Endothelial cell of umbilical vein (primary cell): ENCODE results near the gene SCN1B. TPM values are rescaled to one million over a fixed set of nuclear protein-coding genes. Genes with fewer than 3 reads are reported as not detected.

Source experiments
- BruUV-seq: library from RNA; stranded (reverse); fragments of 400-500 nt; replicated peaks from 2 replicates; lab custom pipeline; 2021; lab: Mats Ljungman, UMichigan
- CTCF ChIA-PET: fragments of 300-600, 350-600 bp; sonication (Branson Sonifier 250); formaldehyde crosslinking; loops from one replicate; lab custom pipeline; 2021; ENCODE audit warnings: antibody characterized with exemption, inconsistent platforms; lab: Charles Lee
- POLR2A ChIA-PET: fragments of 300-600, 350-600 bp; sonication (Branson Sonifier 250); formaldehyde crosslinking; loops from one replicate; lab custom pipeline; 2021; ENCODE audit warnings: antibody characterized with exemption, inconsistent platforms; lab: Charles Lee
- DNase-seq: peaks from one replicate; pipeline ENCODE4 v3.0.0-alpha.2; 2011; ENCODE audit warnings: low read depth, low spot score
- FAIRE-seq: peaks from 2 replicates; lab custom pipeline; 2011; peaks lifted over from hg19 to GRCh38; lab: Jason Lieb, UNC
- H2AFZ ChIP-seq: 2 replicates; pipeline ENCODE4 v1.6.0; 2012; ENCODE audit warnings: low read depth, low read length, control low read depth, inconsistent platforms
- H3K27ac ChIP-seq: 2 replicates; pipeline ENCODE4 v1.5.1; 2011; ENCODE audit warnings: low read depth, mild to moderate bottlenecking, control low read depth, low read length, moderate library complexity; ENCODE audit not compliant: insufficient read depth
- H3K27me3 ChIP-seq, 2 experiments: 2 replicates each; pipeline versions ENCODE4 v1.6.0 to v1.6.1; 2011; ENCODE audit warnings: low read length in 2 of 2, mixed read lengths in 1 of 2; ENCODE audit not compliant: control insufficient read depth in 2 of 2, insufficient read depth in 2 of 2
- H3K36me3 ChIP-seq, 2 experiments: 2 replicates in 1 of 2; 3 replicates in 1 of 2; pipeline ENCODE4 v1.5.1; 2011; ENCODE audit warnings: low read length in 2 of 2, mild to moderate bottlenecking in 1 of 2, moderate library complexity in 1 of 2; ENCODE audit not compliant: control insufficient read depth in 2 of 2, insufficient read depth in 2 of 2; ENCODE audit errors: extremely low read depth in 1 of 2
- H3K4me1 ChIP-seq: 3 replicates; pipeline ENCODE4 v1.5.1; 2011; ENCODE audit warnings: mild to moderate bottlenecking, low read length; ENCODE audit not compliant: control insufficient read depth, insufficient read depth; ENCODE audit errors: extremely low read depth
- H3K4me2 ChIP-seq: 2 replicates; pipeline ENCODE4 v1.6.1; 2011; ENCODE audit warnings: low read length, control low read depth, mixed read lengths; ENCODE audit not compliant: insufficient read depth
- H3K4me3 ChIP-seq, 3 experiments: fragments of 200-600 bp in 1 of 3; sonication (generic), shearing (Covaris generic) in 1 of 3; replicated peaks in 1 of 3; 2 replicates each; pipeline ENCODE4 v1.5.1; 2011 to 2016; ENCODE audit warnings: control low read depth in 3 of 3, low read length in 3 of 3, mild to moderate bottlenecking in 2 of 3, inconsistent platforms in 1 of 3, low read depth in 1 of 3, moderate library complexity in 1 of 3; ENCODE audit not compliant: insufficient read depth in 1 of 3
- H3K79me2 ChIP-seq: 2 replicates; pipeline ENCODE4 v1.6.0; 2012; ENCODE audit warnings: low read length, inconsistent platforms; ENCODE audit not compliant: control insufficient read depth, insufficient read depth
- H3K9ac ChIP-seq: replicated peaks from 2 replicates; pipeline ENCODE3; 2011; ENCODE audit warnings: low read length, control low read depth; ENCODE audit not compliant: insufficient read depth; ENCODE audit errors: extremely low read depth
- H3K9me1 ChIP-seq: replicated peaks from 3 replicates; pipeline ENCODE4 v1.6.0; 2011; ENCODE audit warnings: mild to moderate bottlenecking, low read length; ENCODE audit not compliant: control insufficient read depth, insufficient read depth; ENCODE audit errors: extremely low read depth
- H3K9me3 ChIP-seq: replicated peaks from 2 replicates; pipeline ENCODE4 v1.5.1; 2012; ENCODE audit warnings: low read length, inconsistent platforms; ENCODE audit not compliant: control insufficient read depth, insufficient read depth
- H4K20me1 ChIP-seq: replicated peaks from 2 replicates; pipeline ENCODE3; 2011; ENCODE audit warnings: mild to moderate bottlenecking, low read length; ENCODE audit not compliant: control insufficient read depth, insufficient read depth; ENCODE audit errors: extremely low read depth
- EZH2 ChIP-seq: IDR thresholded peaks from 2 replicates; pipeline ENCODE4 v1.6.1; 2012; ENCODE audit warnings: borderline replicate concordance, low read depth, mild to moderate bottlenecking, moderate library complexity, low read length, inconsistent platforms; ENCODE audit not compliant: severe bottlenecking
- FOS ChIP-seq: IDR thresholded peaks from 2 replicates; pipeline ENCODE4 v1.6.1; 2011; ENCODE audit warnings: mild to moderate bottlenecking, low read length, moderate library complexity, borderline replicate concordance; ENCODE audit not compliant: insufficient read depth
- GATA2 ChIP-seq: IDR thresholded peaks from 2 replicates; pipeline ENCODE4 v1.7.0; 2011; ENCODE audit warnings: low read depth, mild to moderate bottlenecking, moderate library complexity, mixed read lengths, low read length; ENCODE audit not compliant: insufficient read length, insufficient read depth
- JUN ChIP-seq: IDR thresholded peaks from 2 replicates; pipeline ENCODE4 v1.6.1; 2011; ENCODE audit warnings: borderline replicate concordance, low read depth; ENCODE audit not compliant: insufficient read length, insufficient read depth
- MYC ChIP-seq: IDR thresholded peaks from one replicate; pipeline ENCODE4 v1.6.1; 2011; ENCODE audit warnings: mild to moderate bottlenecking, low read depth, low read length
- POLR2A ChIP-seq: IDR thresholded peaks from 2 replicates; pipeline ENCODE4 v1.6.1; 2012; ENCODE audit warnings: low read depth, mild to moderate bottlenecking, control low read depth, low read length
- POLR2AphosphoS5 ChIP-seq: IDR thresholded peaks from 2 replicates; pipeline ENCODE4 v1.6.1; 2012; ENCODE audit warnings: low read depth, mild to moderate bottlenecking, control low read depth, low read length, moderate library complexity; ENCODE audit not compliant: insufficient read depth
- dilution Hi-C: fragments of 300-500 bp; cut with MboI; formaldehyde crosslinking; loops from one replicate; pipeline ENCODE4 v1.15.0; 2019; ENCODE audit warnings: low sequenced_read_pairs; ENCODE audit not compliant: extremely low pct_ligation_motif_present
- intact Hi-C: fragments of 100-400 bp; cut with micrococcal nuclease; formaldehyde crosslinking; loops from one replicate; pipeline ENCODE4 v1.10.0; 2022
- polyA plus RNA-seq, 4 experiments: library from polyadenylated mRNA; depleted of rRNA in 3 of 4; stranded (reverse) in 3 of 4; unstranded in 1 of 4; fragments of >200 nt; gene quantifications; 2 replicates each; pipeline versions ENCODE4 v1.2.1 to v1.2.3, GENCODE V29; 2011 to 2012; ENCODE audit warnings: missing spikeins in 1 of 4
- total RNA-seq: library from RNA; stranded (reverse); gene quantifications from 2 replicates; pipeline ENCODE4 v1.2.3, GENCODE V29; 2021
- TF ChIP-seq, protein P1 (sequence below): IDR thresholded peaks from 2 replicates; pipeline ENCODE4 v1.6.1; 2011; ENCODE audit not compliant: insufficient read depth, insufficient read length
- TF ChIP-seq, protein P2 (sequence below), 2 donors: IDR thresholded peaks; 1 replicate in 1 of 2; 2 replicates in 1 of 2; pipeline ENCODE4 v1.5.1; 2011; ENCODE audit warnings: low read length in 2 of 2, mild to moderate bottlenecking in 2 of 2, moderate library complexity in 2 of 2, control low read depth in 1 of 2, inconsistent platforms in 1 of 2, low read depth in 1 of 2; ENCODE audit not compliant: insufficient read depth in 1 of 2; ENCODE audit errors: extremely low read depth in 1 of 2

Gene SCN1B
- total and polyA plus RNA-seq, 2 donors (not counting 3 experiments of a cell fraction or from before 2014, with no cell fraction given): 11.2 to 14.2 TPM

DNA sequence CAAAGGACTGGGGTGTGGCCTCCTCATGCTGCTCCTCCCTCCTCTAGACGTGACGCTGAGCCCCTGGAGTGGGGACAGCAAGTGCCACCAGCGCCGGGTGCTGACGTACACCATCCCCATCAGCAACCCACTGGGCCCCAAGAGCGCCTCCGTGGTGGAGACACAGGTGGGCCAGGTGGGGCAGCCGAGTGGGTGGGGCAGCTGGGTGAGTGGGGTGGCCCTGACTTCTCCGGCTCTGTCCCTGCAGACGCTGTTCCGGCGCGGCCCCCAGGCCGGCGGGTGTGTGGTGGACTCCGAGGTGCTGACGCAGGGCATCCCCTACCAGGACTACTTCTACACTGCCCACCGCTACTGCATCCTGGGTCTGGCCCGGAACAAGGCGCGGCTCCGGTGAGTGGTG, 11.1 kb upstream of the SCN1B start:
- Histone ChIP-seq H3K36me3 (peaks cover 13 to 69% of the 10 kb centered on the region in 2 experiments), H3K27me3 (no peaks in the 10 kb centered on the region), H3K9me3 (no peaks in the 10 kb centered on the region), H3K4me1 (no peaks in the 10 kb centered on the region), H2AFZ (no peak overlapping the region), H3K79me2 (no peaks in the 10 kb centered on the region), H3K9me1 (no peaks in the 10 kb centered on the region), H3K4me3 (no peak overlapping the region), H3K9ac (no peak overlapping the region), H4K20me1 (no peaks in the 10 kb centered on the region), H3K27ac (no peak overlapping the region), H3K4me2 (no peak overlapping the region)
- dilution Hi-C loops: no loop called here
- POLR2A ChIA-PET: interaction anchor here (0.7 kb wide), 1 partner anchor 126 kb away, joined by 3 read pairs; no protein-coding TSS in a partner anchor
- TF ChIP-seq MYC: no peak
- no peak for TF ChIP-seq POLR2AphosphoS5
- no peak for TF ChIP-seq FOS
- no peak for TF ChIP-seq EZH2
- TF ChIP-seq JUN: no peak
- TF ChIP-seq, protein P1, sequence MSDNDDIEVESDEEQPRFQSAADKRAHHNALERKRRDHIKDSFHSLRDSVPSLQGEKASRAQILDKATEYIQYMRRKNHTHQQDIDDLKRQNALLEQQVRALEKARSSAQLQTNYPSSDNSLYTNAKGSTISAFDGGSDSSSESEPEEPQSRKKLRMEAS: no peak
- TF ChIP-seq GATA2: no peak
- TF ChIP-seq POLR2A: no peak
- TF ChIP-seq, protein P2, sequence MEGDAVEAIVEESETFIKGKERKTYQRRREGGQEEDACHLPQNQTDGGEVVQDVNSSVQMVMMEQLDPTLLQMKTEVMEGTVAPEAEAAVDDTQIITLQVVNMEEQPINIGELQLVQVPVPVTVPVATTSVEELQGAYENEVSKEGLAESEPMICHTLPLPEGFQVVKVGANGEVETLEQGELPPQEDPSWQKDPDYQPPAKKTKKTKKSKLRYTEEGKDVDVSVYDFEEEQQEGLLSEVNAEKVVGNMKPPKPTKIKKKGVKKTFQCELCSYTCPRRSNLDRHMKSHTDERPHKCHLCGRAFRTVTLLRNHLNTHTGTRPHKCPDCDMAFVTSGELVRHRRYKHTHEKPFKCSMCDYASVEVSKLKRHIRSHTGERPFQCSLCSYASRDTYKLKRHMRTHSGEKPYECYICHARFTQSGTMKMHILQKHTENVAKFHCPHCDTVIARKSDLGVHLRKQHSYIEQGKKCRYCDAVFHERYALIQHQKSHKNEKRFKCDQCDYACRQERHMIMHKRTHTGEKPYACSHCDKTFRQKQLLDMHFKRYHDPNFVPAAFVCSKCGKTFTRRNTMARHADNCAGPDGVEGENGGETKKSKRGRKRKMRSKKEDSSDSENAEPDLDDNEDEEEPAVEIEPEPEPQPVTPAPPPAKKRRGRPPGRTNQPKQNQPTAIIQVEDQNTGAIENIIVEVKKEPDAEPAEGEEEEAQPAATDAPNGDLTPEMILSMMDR (IDR thresholded peaks at IDR 0.05; ENCODE audit: extremely low read depth in 1 of 2, insufficient read depth in 1 of 2, low read depth in 1 of 2, low read length in 2 of 2): no peak
- intact Hi-C loops: no loop called here
- DNase-seq: no peak
- CTCF ChIA-PET: interaction anchor here (1.1 kb wide), 1 partner anchor 20 kb away, joined by 3 read pairs; no protein-coding TSS in a partner anchor
- BruUV-seq: no TSS peak
- FAIRE-seq: no peak
